Activated T-cell treated with anti-CD3 and anti-CD28 coated beads, Interleukin-2, amount 50 U/mL, for 4 hours (primary cell): ENCODE data around the gene ACO2. TPM values are rescaled to one million over a fixed set of nuclear protein-coding genes. Genes with fewer than 3 reads are reported as not detected.
A peak's percentile ranks its signal among the peaks of the same experiment; 100 is the strongest.
"Not testable (repeated sequence)": the region's sequence is repeated elsewhere in the genome, so short reads cannot be mapped to it uniquely, and the experiment has no call there.

ENCODE experiments used
- ATAC-seq, 2 donors: fragments of 200-7000 bp; cut with Tn5 transposase; one replicate each; pipeline ENCODE4 v1.10.0; 2021
- DNase-seq: peaks from one replicate; pipeline ENCODE4 v3.0.0-alpha.2; 2020
- H3K27me3 Mint-ChIP-seq: one replicate; pipeline ENCODE4 v1.8.0; 2021; ENCODE audit warnings: low read depth, mixed read lengths
- H3K36me3 Mint-ChIP-seq: one replicate; pipeline ENCODE4 v1.8.0; 2022; ENCODE audit warnings: mixed read lengths; ENCODE audit not compliant: insufficient read depth
- H3K4me1 Mint-ChIP-seq: one replicate; pipeline ENCODE4 v1.8.0; 2021; ENCODE audit warnings: low read depth, mixed read lengths
- H3K4me3 Mint-ChIP-seq: one replicate; pipeline ENCODE4 v1.8.0; 2021; ENCODE audit warnings: mild to moderate bottlenecking, moderate library complexity, mixed read lengths
- H3K9me3 Mint-ChIP-seq: one replicate; pipeline ENCODE4 v1.8.0; 2021; ENCODE audit warnings: mixed read lengths
- total RNA-seq, 3 donors: library from RNA; stranded (reverse); gene quantifications; one replicate each; pipeline ENCODE4 v1.2.1, GENCODE V29; 2021

Gene ACO2
- total RNA-seq, 3 donors from 2014 or later: 128 to 133 (median 130) TPM

DNA sequence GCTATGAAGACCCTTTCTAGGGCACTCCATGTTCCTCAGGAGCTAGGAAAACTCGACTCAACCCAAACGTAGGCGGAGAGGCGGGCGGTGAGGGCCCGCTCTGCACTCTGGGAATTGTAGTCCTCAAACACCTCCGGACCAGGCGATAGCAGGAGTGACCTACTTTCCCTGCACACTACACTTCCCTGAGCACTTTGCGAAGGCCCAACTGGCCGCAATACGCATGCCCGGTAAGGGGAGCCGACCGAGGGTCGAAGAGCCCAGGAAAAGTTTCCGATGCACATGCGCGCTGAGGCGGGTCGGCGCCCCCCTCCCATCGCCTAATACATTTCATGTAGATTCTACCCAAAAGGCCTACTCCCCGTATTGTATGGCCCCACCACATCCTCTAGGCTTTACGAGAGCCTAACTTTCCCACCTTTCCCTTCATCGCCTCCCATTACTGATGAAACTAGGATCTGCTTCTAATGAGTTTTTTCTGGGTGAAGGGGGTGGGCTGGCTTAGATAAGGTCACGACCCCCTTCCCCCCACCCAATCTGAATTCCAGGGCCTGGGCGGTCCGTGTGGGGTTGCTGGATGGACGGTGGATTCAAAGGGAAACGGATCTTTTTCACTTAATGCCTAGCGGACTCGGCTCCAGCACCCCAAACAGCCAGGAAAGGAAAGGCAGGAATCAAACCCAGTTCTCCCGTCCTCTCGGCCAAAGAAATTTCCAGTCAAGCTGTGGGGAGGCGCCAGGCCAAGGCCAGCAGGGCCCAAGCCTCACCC is 24.4 kb upstream of the ACO2 start:
- Mint-ChIP-seq H3K36me3 (peaks cover 9% of the 10 kb centered on the region), H3K27me3 (no peaks in the 10 kb centered on the region), H3K4me3 (peak overlapping the region; percentile 97), H3K4me1 (peaks cover 22% of the 10 kb centered on the region), H3K9me3 (no peaks in the 10 kb centered on the region)
- peak; percentile 47 for ATAC-seq
- DNase-seq: peak; percentile 77

DNA sequence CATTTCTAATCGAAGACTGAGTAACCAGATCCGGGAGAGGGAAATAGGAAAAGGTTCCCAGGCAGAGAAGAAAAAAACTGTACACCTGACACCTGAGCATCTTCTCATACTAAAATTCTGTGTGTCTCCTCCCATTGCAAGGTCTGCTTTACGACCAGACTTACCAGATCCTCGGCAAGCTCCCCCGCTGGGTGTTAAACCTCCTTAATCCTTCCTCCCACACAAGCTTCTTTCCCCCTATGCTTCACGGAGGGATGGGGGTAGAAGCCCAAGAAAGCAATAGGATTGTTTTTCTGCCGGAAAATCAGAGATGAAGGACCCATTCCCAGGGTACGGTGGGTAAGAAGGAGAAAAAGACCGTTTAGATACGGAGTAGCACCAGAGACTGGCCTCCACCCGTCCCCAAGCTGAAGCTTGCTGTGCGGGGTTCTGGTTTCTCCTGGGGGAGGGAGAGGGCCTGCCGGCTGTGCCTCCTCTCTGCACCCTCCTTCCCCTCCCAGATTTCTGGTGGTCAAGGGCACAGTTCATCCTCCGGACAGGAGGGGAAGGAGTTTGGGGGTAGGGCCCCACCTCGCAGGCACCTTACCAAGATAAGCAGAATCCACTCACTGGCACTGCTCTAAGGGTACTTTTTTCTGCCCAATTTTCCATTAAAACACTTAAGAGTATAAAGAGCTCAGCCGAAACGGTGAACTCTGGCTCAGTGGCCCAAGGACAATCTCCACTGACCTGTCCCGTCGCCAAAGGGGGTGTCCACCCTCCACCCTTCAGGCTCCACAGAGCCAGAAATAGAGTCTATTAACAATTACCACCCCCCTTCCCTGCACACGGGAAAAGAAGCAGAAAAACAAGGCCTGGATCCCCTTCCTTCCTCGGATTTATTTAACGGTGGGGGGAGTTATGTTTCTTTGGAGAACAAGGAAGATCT is 23.5 kb upstream of the ACO2 start:
- Mint-ChIP-seq H3K27me3 (no peaks in the 10 kb centered on the region), H3K9me3 (no peaks in the 10 kb centered on the region), H3K36me3 (peaks cover 9% of the 10 kb centered on the region), H3K4me3 (peak overlapping the region; percentile 97), H3K4me1 (peaks cover 22% of the 10 kb centered on the region)
- DNase-seq (no peak), ATAC-seq (no peak)

DNA sequence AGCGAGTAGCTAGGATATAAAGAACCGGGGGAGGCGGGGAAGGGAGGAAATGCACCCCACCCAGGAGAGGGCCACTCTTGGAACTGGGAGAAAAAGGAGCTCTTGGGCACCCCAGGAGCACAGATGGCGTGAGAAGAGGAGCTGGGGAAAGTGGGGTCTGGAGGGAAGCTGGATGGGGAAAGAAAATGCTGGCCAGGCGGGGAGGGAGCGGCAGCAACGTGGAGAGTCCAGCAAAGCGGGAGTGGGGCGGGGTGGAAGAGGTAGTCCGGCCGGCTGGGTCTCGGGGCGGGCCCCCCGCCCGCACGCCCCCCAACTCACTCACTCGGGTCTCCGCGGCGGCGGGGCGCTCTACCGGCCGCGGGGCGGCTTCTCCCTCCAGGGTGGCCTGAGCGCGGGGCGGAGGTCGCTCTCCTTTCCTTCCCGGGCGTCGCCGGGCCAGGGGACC is 22.8 kb upstream of the ACO2 start:
- Mint-ChIP-seq H3K4me3 (peak overlapping the region; percentile 97), H3K36me3 (peaks cover 9% of the 10 kb centered on the region), H3K27me3 (no peaks in the 10 kb centered on the region), H3K4me1 (peaks cover 21% of the 10 kb centered on the region), H3K9me3 (no peaks in the 10 kb centered on the region)
- DNase-seq (no peak), ATAC-seq (no peak)

DNA sequence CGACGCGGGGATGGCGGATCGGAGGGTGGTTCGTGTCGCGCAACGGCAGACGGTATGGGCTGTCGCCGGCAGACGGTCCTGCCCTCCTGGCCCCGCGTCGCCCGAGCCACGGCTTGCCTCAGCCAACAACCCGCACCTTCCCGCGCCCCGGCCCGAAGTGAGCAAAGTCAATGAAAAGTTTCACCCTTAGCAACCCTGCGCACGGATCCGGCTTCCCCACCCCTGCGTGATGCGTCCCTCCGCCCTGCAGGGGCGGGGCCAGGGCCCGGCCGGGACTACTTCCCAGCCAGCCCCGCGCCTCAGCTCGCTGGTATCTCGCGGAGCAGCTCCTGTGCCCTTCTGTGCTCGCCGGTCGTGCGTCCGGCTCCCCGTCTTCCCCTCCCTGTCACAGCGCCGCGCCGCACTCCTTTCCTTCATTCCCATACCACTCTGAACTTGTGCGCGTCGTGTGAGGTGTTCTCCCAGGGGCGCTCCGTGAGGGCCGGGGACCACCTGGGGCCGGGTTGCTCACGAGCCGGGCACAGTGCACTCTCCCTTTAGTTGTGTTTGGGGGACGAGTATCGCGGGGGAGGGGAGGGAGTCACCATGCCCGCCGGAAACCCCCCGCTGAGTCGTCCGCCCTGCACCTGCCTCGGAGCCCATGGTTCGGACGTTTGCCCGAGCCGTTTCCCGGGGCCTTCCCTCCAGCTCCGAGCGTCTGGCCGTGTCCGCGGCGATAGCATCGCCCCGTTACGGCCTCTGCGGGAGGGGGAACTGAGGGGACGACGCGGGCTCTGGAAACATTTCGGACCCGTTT is 22.1 kb upstream of the ACO2 start, which contains the start of gene TOB2:
TOB2 (minus strand) TSS at position 163 of the 796 bp plus-strand sequence. CDS start 9,456 bp downstream, outside the sequence.
- peak; percentile 53 to 56 for ATAC-seq
- Mint-ChIP-seq H3K4me1 (peaks cover 18% of the 10 kb centered on the region), H3K4me3 (peak within 1 kb of the TSS; percentile 97), H3K36me3 (peaks cover 9% of the 10 kb centered on the region), H3K9me3 (no peaks in the 10 kb centered on the region), H3K27me3 (no peaks in the 10 kb centered on the region)
- peak; percentile 92 for DNase-seq

DNA sequence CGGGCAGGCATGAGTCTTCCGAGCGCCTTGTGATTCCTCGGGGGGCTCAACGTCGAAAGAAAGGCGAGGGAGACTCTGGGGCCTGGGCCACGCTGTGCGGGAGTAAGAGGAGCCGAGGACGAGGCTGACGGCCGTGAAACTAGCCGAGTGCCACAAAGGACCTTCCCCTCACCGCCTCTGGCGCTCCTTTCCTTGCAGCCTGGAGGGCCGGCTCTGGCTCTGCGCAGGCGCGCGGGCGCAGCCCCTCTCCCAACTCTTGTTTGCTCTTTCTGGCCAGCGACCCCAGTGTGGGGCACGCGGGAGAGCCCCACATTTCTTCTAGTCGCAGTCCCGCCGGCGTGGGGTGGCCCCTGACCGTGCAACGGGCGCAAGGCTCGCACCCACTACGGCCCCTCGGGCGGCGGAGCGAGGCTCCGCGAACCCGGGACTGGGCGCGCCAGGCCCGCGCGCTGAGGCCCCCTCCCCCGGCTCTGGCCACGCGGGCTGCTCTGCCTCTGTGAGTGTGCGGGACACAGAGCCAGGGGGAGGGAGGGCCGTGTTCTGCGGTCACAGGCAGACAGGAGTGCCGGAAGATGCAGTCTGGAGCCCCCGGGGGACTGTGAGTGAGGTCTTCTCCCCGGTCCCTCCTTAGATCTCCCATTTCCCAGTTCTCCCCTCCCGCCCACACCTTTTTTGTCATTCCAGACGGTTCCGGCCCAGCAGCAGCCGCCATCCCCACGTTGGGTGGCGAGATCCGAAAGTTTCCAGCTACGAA is 21.3 kb upstream of the ACO2 start:
- Mint-ChIP-seq H3K4me3 (peak overlapping the region; percentile 97), H3K9me3 (no peaks in the 10 kb centered on the region), H3K36me3 (peaks cover 7% of the 10 kb centered on the region), H3K27me3 (no peaks in the 10 kb centered on the region), H3K4me1 (peaks cover 14% of the 10 kb centered on the region)
- peak; percentile 12 to 23 for ATAC-seq
- peak; percentile 47 for DNase-seq

DNA sequence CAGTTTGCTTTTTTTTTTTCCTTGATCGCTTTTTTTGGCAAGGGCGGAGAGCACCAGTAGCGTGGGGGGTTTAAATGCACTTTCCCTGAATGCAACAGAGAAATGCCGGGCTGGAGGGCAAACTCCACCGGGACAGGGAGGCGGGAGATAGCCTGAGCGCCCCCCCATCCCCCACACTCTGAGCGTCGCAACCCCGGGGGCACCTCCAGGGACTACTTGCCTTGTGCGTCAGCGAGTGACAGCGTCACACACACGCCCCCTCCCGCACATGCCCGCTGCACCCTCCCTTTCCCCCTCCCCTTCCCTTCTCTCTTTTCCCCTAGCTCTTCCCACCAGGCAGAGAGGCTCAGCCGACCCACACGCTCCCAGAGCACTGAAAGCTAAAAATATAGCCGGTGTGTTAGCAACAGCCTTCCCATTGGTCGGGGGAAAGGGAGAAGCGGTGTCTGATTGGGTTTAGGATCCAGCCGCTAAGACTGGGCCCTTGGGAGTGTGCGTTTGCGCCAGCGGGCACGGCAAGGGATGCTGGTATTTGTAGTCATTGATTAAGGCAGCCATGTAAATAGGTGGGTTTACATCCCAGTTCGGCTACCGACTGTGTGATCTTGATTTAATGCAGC is 20.6 kb upstream of the ACO2 start:
- H3K4me3 Mint-ChIP-seq: peak overlapping the region; percentile 97
- ATAC-seq (peak; percentile 68 to 72), DNase-seq (peak; percentile 84)
- H3K27me3 Mint-ChIP-seq: no peaks in the 10 kb centered on the region
- peaks cover 2% of the 10 kb centered on the region for H3K36me3 Mint-ChIP-seq
- H3K9me3 Mint-ChIP-seq: no peaks in the 10 kb centered on the region
- H3K4me1 Mint-ChIP-seq: peaks cover 9% of the 10 kb centered on the region

DNA sequence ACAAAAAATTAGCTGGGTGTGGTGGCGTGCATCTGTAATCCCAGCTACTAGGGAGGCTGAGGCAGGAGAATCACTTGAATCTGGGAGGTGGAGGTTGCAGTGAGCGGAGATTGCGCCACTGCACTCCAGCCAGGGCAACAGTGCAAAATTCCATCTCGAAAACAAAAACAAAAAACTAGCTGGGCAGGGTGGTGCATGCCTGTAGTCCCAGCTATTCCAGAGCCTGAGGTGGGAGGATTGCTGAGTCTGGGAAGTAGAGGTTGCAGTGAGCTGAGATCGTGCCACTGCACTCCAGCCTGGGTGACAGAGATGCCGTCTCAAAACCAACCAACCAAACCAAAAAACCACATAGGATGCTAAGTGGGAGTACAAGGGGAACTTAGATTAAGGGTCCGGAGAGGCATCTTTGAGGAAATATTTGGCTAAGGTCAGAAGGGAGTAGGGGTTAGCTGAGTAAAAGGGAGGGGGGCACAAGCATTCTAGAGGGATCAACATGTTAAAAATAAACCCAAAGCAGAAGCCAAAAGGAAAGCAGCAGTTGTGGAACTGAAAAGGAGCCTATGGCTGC is 10.7 kb upstream of the ACO2 start:
- ATAC-seq (no peak), DNase-seq (no peak)
- Mint-ChIP-seq H3K9me3 (no peaks in the 10 kb centered on the region), H3K4me3 (no peak overlapping the region), H3K4me1 (peaks cover 1% of the 10 kb centered on the region), H3K27me3 (no peaks in the 10 kb centered on the region), H3K36me3 (peaks cover 23% of the 10 kb centered on the region)

DNA sequence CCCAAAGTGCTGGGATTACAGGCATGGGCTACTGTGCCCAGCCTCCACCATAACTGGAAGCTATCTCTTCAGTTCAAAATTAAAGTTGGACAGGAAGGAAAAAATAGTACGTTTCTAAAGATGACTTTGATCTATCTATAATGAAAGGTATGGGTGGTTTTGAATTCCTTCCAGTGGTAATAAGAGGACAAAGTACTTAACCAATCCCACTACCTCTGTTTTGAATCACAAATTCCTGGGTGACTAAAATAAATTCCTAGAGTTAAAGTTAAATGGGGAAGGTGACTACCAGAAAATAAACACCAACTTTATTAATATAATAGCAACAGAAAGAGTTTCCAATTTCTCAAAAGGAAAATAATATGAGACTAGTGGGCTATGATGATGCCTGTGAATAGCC is 9.5 kb upstream of the ACO2 start:
- Mint-ChIP-seq H3K36me3 (peaks cover 29% of the 10 kb centered on the region), H3K4me3 (no peak overlapping the region), H3K9me3 (no peaks in the 10 kb centered on the region)

DNA sequence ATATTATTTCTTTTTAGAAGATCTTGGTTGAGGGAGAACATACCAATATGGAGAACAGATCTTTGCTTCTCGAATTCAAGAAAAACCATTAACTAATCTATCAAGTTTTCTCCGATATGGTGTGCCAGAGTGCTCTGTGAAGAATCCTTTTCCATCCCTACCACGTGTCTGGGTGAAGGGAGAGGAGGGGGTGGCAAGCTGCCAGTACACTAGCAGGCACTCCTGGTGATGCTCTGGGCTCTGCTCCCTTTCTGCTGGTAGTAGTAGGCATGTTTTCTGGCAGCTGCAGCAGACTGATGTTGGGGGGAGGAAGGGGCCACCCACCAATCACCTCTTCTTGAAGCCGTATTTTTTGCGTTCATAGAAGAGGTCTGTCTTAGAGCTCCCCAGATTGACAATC is 8.8 kb upstream of the ACO2 start:
- not testable (repeated sequence) for H3K9me3 Mint-ChIP-seq, H3K27me3 Mint-ChIP-seq, H3K4me3 Mint-ChIP-seq, H3K4me1 Mint-ChIP-seq, ATAC-seq, DNase-seq
- H3K36me3 Mint-ChIP-seq: peaks cover 35% of the 10 kb centered on the region

More for the DNA sequence above, 9.5 kb upstream of the ACO2 start:
- DNase-seq (no peak), ATAC-seq (no peak)
- Mint-ChIP-seq H3K27me3 (no peaks in the 10 kb centered on the region), H3K4me1 (peaks cover 3% of the 10 kb centered on the region)

DNA sequence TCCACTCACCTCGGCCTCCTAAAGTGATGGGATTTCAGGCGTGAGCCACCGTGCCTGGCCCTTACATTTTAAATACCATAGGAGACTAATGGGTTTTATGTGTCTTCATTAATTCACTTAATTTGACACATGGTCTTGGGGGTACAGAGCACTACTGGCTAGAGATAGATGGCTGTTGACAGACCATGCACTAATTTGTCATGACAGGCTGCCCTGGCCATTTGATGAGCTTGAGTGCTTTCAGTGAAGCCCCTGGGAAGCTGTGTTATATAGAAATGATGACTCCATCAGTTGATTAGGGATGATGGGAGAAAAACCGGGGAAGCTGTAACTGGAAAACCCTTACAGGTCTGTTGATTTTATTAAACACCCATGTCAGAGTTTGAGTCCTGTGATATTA is 7.0 kb upstream of the ACO2 start:
- peaks cover 11% of the 10 kb centered on the region for H3K4me1 Mint-ChIP-seq
- no peak overlapping the region for H3K4me3 Mint-ChIP-seq
- DNase-seq: no peak
- ATAC-seq: no peak
- no peaks in the 10 kb centered on the region for H3K27me3 Mint-ChIP-seq
- peaks cover 41% of the 10 kb centered on the region for H3K36me3 Mint-ChIP-seq
- H3K9me3 Mint-ChIP-seq: no peaks in the 10 kb centered on the region

DNA sequence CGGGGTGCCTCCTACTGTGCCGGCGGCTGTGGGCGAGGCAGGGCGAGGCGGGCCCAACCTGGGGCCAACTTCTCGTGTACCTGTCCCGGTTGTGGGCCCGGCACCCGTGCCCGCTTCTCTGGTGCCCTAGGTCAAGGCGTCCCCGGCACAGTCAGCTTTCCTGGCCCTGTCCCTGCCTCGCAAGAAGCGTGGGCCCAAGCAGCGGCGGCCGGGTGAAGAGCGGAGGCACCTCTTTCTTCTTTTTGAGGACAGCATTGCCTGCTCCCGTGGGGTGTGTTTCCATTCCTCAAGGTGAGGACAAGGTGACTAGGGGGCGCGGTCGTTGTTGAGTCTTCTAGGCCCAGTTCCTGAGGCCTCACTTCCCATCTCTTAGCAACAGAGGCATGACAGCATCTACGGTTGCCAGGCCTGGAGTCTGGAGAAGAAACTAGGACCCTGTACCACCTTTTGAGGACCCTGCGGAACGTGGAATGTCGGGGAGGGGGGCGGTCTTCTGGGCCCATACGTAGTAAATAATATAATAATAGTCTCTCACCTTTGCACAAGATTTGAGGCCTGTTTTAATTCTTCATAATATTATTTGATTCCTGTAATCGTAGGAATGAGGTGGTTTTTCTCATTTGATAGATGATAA is 418 bp downstream of the ACO2 start:
- ATAC-seq: peak; percentile 26 to 27

DNA sequence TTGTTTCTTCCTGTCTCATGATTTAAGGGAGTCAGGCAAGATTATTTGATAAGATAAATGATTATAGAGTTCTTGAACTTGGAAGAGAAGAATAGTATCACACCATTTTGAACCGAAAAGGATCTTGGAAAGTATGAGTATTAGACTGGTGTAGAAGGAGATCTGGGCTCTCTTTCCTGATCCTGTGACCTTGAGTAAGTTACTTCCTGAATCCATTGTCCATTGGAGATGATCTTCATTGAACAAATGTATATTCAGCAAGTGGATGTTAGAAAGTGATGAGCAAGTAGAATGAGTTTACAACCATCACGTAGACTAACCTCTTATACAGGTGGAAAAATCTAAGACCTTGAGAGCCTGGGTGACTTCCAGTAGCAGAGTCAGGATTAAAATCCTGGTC is 2.0 kb downstream of the ACO2 start:
- peaks cover 39% of the 10 kb centered on the region for H3K4me1 Mint-ChIP-seq
- ATAC-seq (no peak), DNase-seq (no peak)
- H3K9me3 Mint-ChIP-seq: no peaks in the 10 kb centered on the region
- peaks cover 25% of the 10 kb centered on the region for H3K36me3 Mint-ChIP-seq
- H3K4me3 Mint-ChIP-seq: peak overlapping the region; percentile 96
- H3K27me3 Mint-ChIP-seq: no peaks in the 10 kb centered on the region

More for the DNA sequence above, 418 bp downstream of the ACO2 start:
- DNase-seq: no peak
- Mint-ChIP-seq H3K4me1 (peaks cover 44% of the 10 kb centered on the region), H3K27me3 (no peaks in the 10 kb centered on the region), H3K4me3 (peak overlapping the region; percentile 96), H3K9me3 (no peaks in the 10 kb centered on the region), H3K36me3 (peaks cover 33% of the 10 kb centered on the region)
